SK-N-MC (cell line): ENCODE results near the gene GSE1.

Source experiments
- DNase-seq: peaks from one replicate; pipeline ENCODE4 v3.0.0-alpha.2; 2011; ENCODE audit warnings: low read depth, low spot score
- H3K27ac ChIP-seq: fragments of 200-600 bp; sonication (generic); 2 replicates; pipeline ENCODE4 v1.5.1; 2016; ENCODE audit warnings: mixed run types
- H3K36me3 ChIP-seq: fragments of 200-600 bp; sonication (generic); 2 replicates; pipeline ENCODE4 v1.6.1; 2017; ENCODE audit warnings: antibody characterized with exemption, low read length, mixed read lengths; ENCODE audit not compliant: insufficient read depth
- H3K4me3 ChIP-seq: fragments of 200-600 bp; sonication (generic); 2 replicates; pipeline ENCODE4 v1.5.1; 2016
- H3K9ac ChIP-seq: fragments of 200-600 bp; sonication (generic); 2 replicates; pipeline ENCODE4 v1.8.0; 2017; ENCODE audit warnings: mixed run types, mixed read lengths; ENCODE audit not compliant: insufficient read length
- H3K9me3 ChIP-seq: fragments of 200-600 bp; sonication (generic); 2 replicates; pipeline ENCODE4 v1.6.1; 2017; ENCODE audit warnings: low read depth, mild to moderate bottlenecking, antibody characterized with exemption, low read length, moderate library complexity, mixed read lengths
- EZH2 ChIP-seq: fragments of 200-600 bp; sonication (generic); IDR thresholded peaks from one replicate; pipeline ENCODE4 v1.6.1; 2017; ENCODE audit warnings: antibody characterized with exemption
- FOXP2 ChIP-seq: optimal IDR thresholded peaks from 2 replicates; pipeline ENCODE3; 2011; ENCODE audit warnings: mild to moderate bottlenecking, moderate library complexity; ENCODE audit not compliant: insufficient read depth; ENCODE audit errors: extremely low read length, control extremely low read depth
- POLR2AphosphoS5 ChIP-seq: IDR thresholded peaks from 2 replicates; pipeline ENCODE4 v1.6.1; 2012; ENCODE audit warnings: mild to moderate bottlenecking, low read depth, low read length, borderline replicate concordance

Gene GSE1

GRCh38 chr16:85698935-85699558 lies 85.9 kb downstream of the GSE1 start:
- DNase-seq: no peak

GRCh38 chr16:85699628-85700027 lies 86.5 kb downstream of the GSE1 start:
- no peaks in the 10 kb centered on the region for H3K36me3 ChIP-seq
- no peak for TF ChIP-seq POLR2AphosphoS5
- TF ChIP-seq FOXP2: no peak
- TF ChIP-seq EZH2: no peak
- no peaks in the 10 kb centered on the region for H3K9me3 ChIP-seq
- no peak overlapping the region for H3K4me3 ChIP-seq
- H3K27ac ChIP-seq: no peak overlapping the region
- H3K9ac ChIP-seq: no peak overlapping the region
- no peak for DNase-seq

More at GRCh38 chr16:85698935-85699558, 85.9 kb downstream of the GSE1 start:
- Histone ChIP-seq H3K4me3 (no peak overlapping the region), H3K27ac (no peak overlapping the region), H3K36me3 (no peaks in the 10 kb centered on the region), H3K9me3 (no peaks in the 10 kb centered on the region), H3K9ac (no peak overlapping the region)
- TF ChIP-seq EZH2: no peak
- TF ChIP-seq POLR2AphosphoS5: no peak
- no peak for TF ChIP-seq FOXP2

- Histone ChIP-seq H3K4me3 (no peak overlapping the region), H3K27ac (no peak overlapping the region), H3K9ac (no peak overlapping the region), H3K9me3 (no peaks in the 10 kb centered on the region), H3K36me3 (no peaks in the 10 kb centered on the region)
- TF ChIP-seq EZH2: no peak
- TF ChIP-seq POLR2AphosphoS5: no peak
- TF ChIP-seq FOXP2: no peak
- no peak for DNase-seq
Measured at GRCh38 chr16:85704011-85704410, 90.9 kb downstream of the GSE1 start.

- no peak overlapping the region for H3K27ac ChIP-seq
- no peak overlapping the region for H3K4me3 ChIP-seq
- no peak for DNase-seq
- no peak for TF ChIP-seq FOXP2
- no peak for TF ChIP-seq POLR2AphosphoS5
- no peak for TF ChIP-seq EZH2
- H3K36me3 ChIP-seq: no peaks in the 10 kb centered on the region
- H3K9ac ChIP-seq: no peak overlapping the region
- no peaks in the 10 kb centered on the region for H3K9me3 ChIP-seq
Measured at GRCh38 chr16:85704900-85705846, 92.1 kb downstream of the GSE1 start.

GRCh38 chr16:85706449-85707034 lies 93.4 kb downstream of the GSE1 start:
- Histone ChIP-seq H3K4me3 (no peak overlapping the region), H3K36me3 (no peaks in the 10 kb centered on the region), H3K9me3 (no peaks in the 10 kb centered on the region), H3K9ac (no peak overlapping the region), H3K27ac (no peak overlapping the region)
- DNase-seq: no peak
- TF ChIP-seq POLR2AphosphoS5 (no peak), FOXP2 (no peak), EZH2 (no peak)

- H3K27ac ChIP-seq: no peak overlapping the region
Measured at GRCh38 chr16:85707528-85708095, 94.5 kb downstream of the GSE1 start.

GRCh38 chr16:85708338-85708737 lies 95.2 kb downstream of the GSE1 start:
- no peaks in the 10 kb centered on the region for H3K9me3 ChIP-seq
- H3K27ac ChIP-seq: no peak overlapping the region
- no peaks in the 10 kb centered on the region for H3K36me3 ChIP-seq

More at GRCh38 chr16:85707528-85708095, 94.5 kb downstream of the GSE1 start:
- Histone ChIP-seq H3K36me3 (no peaks in the 10 kb centered on the region), H3K9ac (no peak overlapping the region), H3K4me3 (no peak overlapping the region), H3K9me3 (no peaks in the 10 kb centered on the region)
- no peak for TF ChIP-seq POLR2AphosphoS5
- no peak for TF ChIP-seq FOXP2
- TF ChIP-seq EZH2: no peak
- no peak for DNase-seq

GRCh38 chr16:85709766-85710585 lies 96.9 kb downstream of the GSE1 start:
- H3K27ac ChIP-seq: no peak overlapping the region
- DNase-seq: no peak
- H3K9me3 ChIP-seq: no peaks in the 10 kb centered on the region
- no peaks in the 10 kb centered on the region for H3K36me3 ChIP-seq
- H3K9ac ChIP-seq: no peak overlapping the region
- no peak overlapping the region for H3K4me3 ChIP-seq
- TF ChIP-seq EZH2 (no peak), POLR2AphosphoS5 (no peak), FOXP2 (no peak)

More at GRCh38 chr16:85708338-85708737, 95.2 kb downstream of the GSE1 start:
- TF ChIP-seq FOXP2 (no peak), POLR2AphosphoS5 (no peak), EZH2 (no peak)
- Histone ChIP-seq H3K9ac (no peak overlapping the region), H3K4me3 (no peak overlapping the region)
- no peak for DNase-seq
